OCI-LY7 (cell line): Measurements from ENCODE around the gene TRAF3. TPM values are rescaled to one million over a fixed set of nuclear protein-coding genes. Genes with fewer than 3 reads are reported as not detected.

ENCODE experiments used
- BruUV-seq: library from RNA; stranded (reverse); fragments of 400-500 nt; replicated peaks from 2 replicates; lab custom pipeline; 2021; lab: Mats Ljungman, UMichigan
- CTCF ChIA-PET: fragments of 300-600 bp; sonication (Branson Sonifier 250); formaldehyde crosslinking; loops from one replicate; lab custom pipeline; 2022; ENCODE audit warnings: antibody characterized with exemption; ENCODE audit not compliant: unreplicated experiment; lab: Charles Lee
- POLR2A ChIA-PET: fragments of 300-600 bp; sonication (Branson Sonifier 250); formaldehyde crosslinking; loops from one replicate; lab custom pipeline; 2022; ENCODE audit warnings: antibody characterized with exemption; lab: Charles Lee
- DNase-seq: peaks from one replicate; pipeline ENCODE4 v3.0.0-alpha.2; 2015; ENCODE audit warnings: low spot score
- H2AFZ ChIP-seq: fragments of 200-600 bp; sonication (generic), shearing (Covaris generic); 2 replicates; pipeline ENCODE4 v1.6.1; 2014; ENCODE audit warnings: mild to moderate bottlenecking, antibody characterized with exemption, low read length, moderate library complexity
- H3K27ac ChIP-seq: fragments of 200-600 bp; sonication (generic); 2 replicates; pipeline ENCODE4 v1.5.1; 2014; ENCODE audit warnings: mixed run types, low read depth, mild to moderate bottlenecking, moderate library complexity, low read length, inconsistent platforms; ENCODE audit not compliant: poor library complexity, severe bottlenecking
- H3K36me3 ChIP-seq: fragments of 200-600 bp; sonication (generic); 2 replicates; pipeline ENCODE4 v1.6.1; 2014; ENCODE audit warnings: mild to moderate bottlenecking, antibody characterized with exemption, low read length, moderate library complexity, mixed read lengths; ENCODE audit not compliant: insufficient read depth
- H3K4me1 ChIP-seq: fragments of 200-600 bp; sonication (generic); 2 replicates; pipeline ENCODE4 v1.5.1; 2014; ENCODE audit warnings: mild to moderate bottlenecking, low read length; ENCODE audit not compliant: insufficient read depth, poor library complexity, severe bottlenecking
- H3K4me2 ChIP-seq: fragments of 200-600 bp; sonication (generic); 2 replicates; pipeline ENCODE4 v1.6.1; 2014; ENCODE audit warnings: mild to moderate bottlenecking, low read length
- H3K4me3 ChIP-seq: fragments of 200-600 bp; sonication (generic); 2 replicates; pipeline ENCODE4 v1.5.1; 2014; ENCODE audit warnings: mild to moderate bottlenecking, low read depth, low read length; ENCODE audit not compliant: poor library complexity, severe bottlenecking
- H3K79me2 ChIP-seq: fragments of 200-600 bp; sonication (generic); 2 replicates; pipeline ENCODE4 v1.6.1; 2016; ENCODE audit warnings: low read depth, mild to moderate bottlenecking, low read length, moderate library complexity, mixed read lengths; ENCODE audit not compliant: insufficient read depth
- H3K9me2 ChIP-seq: fragments of 200-600 bp; sonication (generic); 2 replicates; pipeline ENCODE4 v1.6.1; 2016; ENCODE audit warnings: mild to moderate bottlenecking, low read length, mixed read lengths; ENCODE audit not compliant: insufficient read depth
- H3K9me3 ChIP-seq: fragments of 200-600 bp; sonication (generic); 2 replicates; pipeline ENCODE4 v1.6.1; 2014; ENCODE audit warnings: mild to moderate bottlenecking, mixed run types, low read length, mixed read lengths
- H4K20me1 ChIP-seq: fragments of 200-600 bp; sonication (generic); 2 replicates; pipeline ENCODE4 v1.6.1; 2014; ENCODE audit warnings: mild to moderate bottlenecking, antibody characterized with exemption, low read length, moderate library complexity, mixed read lengths; ENCODE audit not compliant: insufficient read depth
- CTCF ChIP-seq: fragments of 200-600 bp; sonication (generic); conservative IDR thresholded peaks from 2 replicates; pipeline ENCODE4 v1.5.1; 2014; ENCODE audit warnings: mild to moderate bottlenecking, antibody characterized with exemption, low read length, moderate library complexity, mixed read lengths
- EZH2phosphoT487 ChIP-seq: fragments of 200-600 bp; sonication (generic); IDR thresholded peaks from 2 replicates; pipeline ENCODE4 v1.6.1; 2018; ENCODE audit warnings: low read depth, borderline replicate concordance, mild to moderate bottlenecking, mixed run types, antibody characterized with exemption, low read length, moderate library complexity, mixed read lengths
- intact Hi-C: fragments of 100-400 bp; cut with micrococcal nuclease; formaldehyde crosslinking; loops from one replicate; pipeline ENCODE4 v1.10.0; 2022; ENCODE audit not compliant: unreplicated experiment
- total RNA-seq, 2 experiments: library from RNA; depleted of rRNA in 1 of 2; stranded (reverse); fragments of >200 nt in 1 of 2; shearing (Covaris generic) in 1 of 2; gene quantifications; 2 replicates each; pipeline ENCODE4 v1.2.3, GENCODE V29; 2014 to 2022

Gene TRAF3
- total RNA-seq, 2 experiments from 2014 or later = 0.82 to 2.9 TPM

GRCh38 chr14:102813691-102814090 lies 36.4 kb downstream of the TRAF3 start:
- CTCF ChIA-PET = no interaction called here
- Histone ChIP-seq H3K4me3 (no peak overlapping the region), H4K20me1 (no peaks in the 10 kb centered on the region), H3K27ac (no peak overlapping the region), H3K4me1 (no peaks in the 10 kb centered on the region), H2AFZ (no peak overlapping the region), H3K4me2 (no peak overlapping the region), H3K36me3 (no peaks in the 10 kb centered on the region), H3K79me2 (no peaks in the 10 kb centered on the region), H3K9me2 (no peaks in the 10 kb centered on the region), H3K9me3 (no peaks in the 10 kb centered on the region)
- POLR2A ChIA-PET = no interaction called here
- TF ChIP-seq CTCF (no peak), EZH2phosphoT487 (no peak)
- no peak for DNase-seq
- BruUV-seq = no TSS peak
- intact Hi-C loops = no loop called here

- Histone ChIP-seq H3K27ac (no peak overlapping the region), H3K36me3 (no peaks in the 10 kb centered on the region), H3K4me1 (no peaks in the 10 kb centered on the region), H2AFZ (no peak overlapping the region), H4K20me1 (peaks cover 4% of the 10 kb centered on the region; the same call in 1 of the 2 replicates), H3K9me3 (no peaks in the 10 kb centered on the region), H3K4me2 (no peak overlapping the region), H3K4me3 (no peak overlapping the region), H3K9me2 (no peaks in the 10 kb centered on the region), H3K79me2 (no peaks in the 10 kb centered on the region)
- ChIA-PET CTCF (no interaction called here), POLR2A (interaction anchor here (0.6 kb wide), 1 partner anchor 406 kb away, joined by 4 read pairs; no protein-coding TSS in a partner anchor)
- DNase-seq = no peak
- TF ChIP-seq CTCF (no peak), EZH2phosphoT487 (no peak)
- intact Hi-C loops = no loop called here
- BruUV-seq = no TSS peak
Observed at GRCh38 chr14:102817318-102817717, 40.1 kb downstream of the TRAF3 start.

GRCh38 chr14:102817942-102818940 lies 41.0 kb downstream of the TRAF3 start:
- no peak for DNase-seq
- Histone ChIP-seq H2AFZ (no peak overlapping the region), H3K4me1 (no peaks in the 10 kb centered on the region), H3K27ac (no peak overlapping the region), H3K36me3 (no peaks in the 10 kb centered on the region), H3K4me3 (no peak overlapping the region), H3K79me2 (no peaks in the 10 kb centered on the region), H3K9me2 (no peaks in the 10 kb centered on the region), H3K4me2 (no peak overlapping the region), H3K9me3 (no peaks in the 10 kb centered on the region), H4K20me1 (peaks cover 4% of the 10 kb centered on the region; the same call in 1 of the 2 replicates)
- ChIA-PET CTCF (no interaction called here), POLR2A (interaction anchor here (0.6 kb wide), 1 partner anchor 406 kb away, joined by 4 read pairs; no protein-coding TSS in a partner anchor)
- TF ChIP-seq EZH2phosphoT487 (no peak), CTCF (no peak)
- intact Hi-C loops = no loop called here
- BruUV-seq = no TSS peak
